ENCODE measurements around the gene IFNA13.
"Not testable (repeated sequence)": the region's sequence is repeated elsewhere in the genome, so short reads cannot be mapped to it uniquely, and the experiment has no call there.

Gene IFNA13

GRCh38 chr9:21367169-21367568 lies 688 bp downstream of the IFNA13 start:
- DNase-seq; intact Hi-C loops (cut with DNase I): not testable (repeated sequence)

DNA sequence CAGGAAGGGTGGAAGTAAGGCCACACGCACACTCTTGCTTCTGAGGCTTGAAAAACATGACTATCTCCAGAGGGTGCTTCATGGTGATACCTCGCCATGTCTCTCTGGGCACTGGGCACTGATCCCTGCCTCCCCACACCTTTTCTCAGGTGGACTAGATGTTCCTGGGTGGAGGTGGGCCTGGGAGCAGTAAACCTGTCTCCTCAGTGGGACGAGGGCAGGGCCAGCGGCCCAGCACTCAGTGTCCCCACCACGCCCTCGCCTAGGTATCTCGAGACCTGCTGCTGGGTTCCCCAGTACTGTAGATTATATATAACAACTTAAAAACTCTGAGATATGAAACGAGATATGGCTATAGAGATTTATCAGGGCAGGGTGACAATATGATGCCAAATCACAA lies 5.6 kb downstream of the IFNA13 start:
- peak in 1 of 10 donors; percentile 70 for DNase-seq
- intact Hi-C loops (cut with DNase I): no loop called here

GRCh38 chr9:21357479-21358460 lies 10.1 kb downstream of the IFNA13 start:
- intact Hi-C loops (cut with DNase I): no loop called here
- DNase-seq: no peak

DNA sequence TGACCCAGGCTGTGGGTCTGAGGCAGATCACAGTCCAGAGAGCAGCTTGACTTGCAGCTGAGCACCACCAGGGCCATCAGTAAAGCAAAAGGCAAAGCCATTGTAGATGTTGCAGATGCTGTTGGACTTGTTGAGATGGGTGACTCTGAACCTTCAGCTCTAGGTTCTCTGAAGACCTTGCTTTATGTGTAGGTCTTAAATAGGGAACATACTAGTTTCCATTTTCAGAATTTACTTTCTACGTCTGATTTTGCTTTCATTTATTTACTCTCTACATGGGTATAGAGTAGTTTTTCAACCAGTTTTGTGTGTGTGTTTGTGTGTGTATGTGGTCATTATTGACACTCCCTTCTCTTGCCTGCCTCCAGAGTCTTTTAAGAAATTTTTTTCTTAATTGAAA lies 17.1 kb downstream of the IFNA13 start, which contains the start of gene IFNA6:
Gene IFNA6, minus strand, starts transcription at position 101 of the 400 bp plus-strand sequence. Its CDS starts 0 bp downstream, at position 101.
- intact Hi-C loops (cut with DNase I): no loop called here
- DNase-seq: no peak

DNA sequence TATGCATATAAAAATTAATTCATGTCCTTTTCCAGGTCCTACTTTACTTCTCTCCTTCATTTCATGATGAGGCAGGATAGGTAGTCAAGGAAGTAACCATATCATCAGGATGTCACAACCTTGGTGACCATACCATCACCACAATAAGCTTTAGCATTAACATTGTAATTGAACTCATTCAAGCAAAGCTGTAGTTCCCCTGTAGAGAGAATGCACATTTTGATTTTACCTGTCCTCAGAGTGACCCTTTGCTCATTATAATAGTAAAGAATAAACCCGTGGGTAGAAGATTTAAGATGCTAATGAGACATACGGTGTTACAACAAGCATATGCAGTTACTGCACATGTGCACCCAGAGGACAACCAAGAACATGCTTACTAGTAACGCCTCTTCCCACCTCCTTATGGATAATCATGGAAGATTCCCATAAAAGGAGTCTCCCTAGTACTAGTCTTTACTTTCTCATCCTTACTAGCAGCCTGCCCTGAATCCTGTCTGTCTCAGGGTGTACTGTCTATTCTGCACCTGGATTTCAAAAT lies 19.4 kb downstream of the IFNA13 start:
- intact Hi-C loops (cut with DNase I): no loop called here
- DNase-seq: no peak

DNA sequence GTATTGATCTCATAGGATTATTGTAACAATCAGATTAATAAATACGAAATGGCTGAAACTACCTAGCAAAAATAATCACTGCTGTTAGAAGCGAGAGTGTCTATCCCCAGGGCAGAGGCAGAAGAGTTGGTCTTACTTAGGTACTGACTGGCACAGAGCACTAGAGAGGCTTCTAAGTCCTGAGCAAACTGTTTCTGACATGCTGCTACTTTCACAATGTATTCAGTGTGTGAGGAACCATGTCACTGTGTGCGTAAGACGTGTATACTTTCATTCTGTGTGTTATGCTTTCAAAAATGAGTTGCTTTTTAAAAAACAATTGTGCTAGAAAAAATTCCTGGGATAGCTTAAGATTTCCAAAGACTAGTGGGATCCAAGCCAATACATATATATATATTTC lies 27.1 kb downstream of the IFNA13 start:
- DNase-seq: no peak
- intact Hi-C loops (cut with DNase I): no loop called here

GRCh38 chr9:21336457-21336856 lies 31.4 kb downstream of the IFNA13 start:
- intact Hi-C loops (cut with DNase I): loop anchor here (5.0 kb wide), 1 partner anchor 466 kb away; the partner anchor contains the start of gene MTAP
- DNase-seq: no peak

- peak; percentile 86 to 99 (median 92) for DNase-seq
- intact Hi-C loops (cut with DNase I): loop anchor here (5.0 kb wide), 1 partner anchor 467 kb away; the partner anchor contains the start of gene MTAP
Observed at GRCh38 chr9:21334701-21335632, 32.9 kb downstream of the IFNA13 start, which contains the start of gene KLHL9. TSS of gene KLHL9 (minus strand) at chr9:21335404. CDS start at chr9:21334859, 545 bp downstream.

DNA sequence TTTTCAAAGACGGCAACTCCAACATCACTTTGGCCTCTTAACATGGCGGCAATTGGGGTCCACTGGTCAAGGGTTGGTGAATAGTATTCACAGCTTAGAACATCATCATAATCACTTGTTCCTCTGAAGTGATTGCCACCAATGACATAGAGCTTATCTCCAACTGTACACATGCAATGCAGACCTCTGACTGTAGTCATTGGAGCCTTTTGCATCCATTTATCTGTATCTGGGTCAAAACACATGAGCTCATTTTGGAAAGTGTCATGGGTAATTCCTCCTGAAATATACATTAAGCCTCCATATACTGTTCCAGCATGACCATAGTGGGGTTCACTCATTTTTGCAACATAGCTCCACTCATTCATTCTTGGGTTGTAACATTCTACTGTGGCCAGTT lies 34.6 kb downstream of the IFNA13 start:
- intact Hi-C loops (cut with DNase I): no loop called here
- DNase-seq: no peak

GRCh38 chr9:21331676-21332402 lies 36.0 kb downstream of the IFNA13 start:
- DNase-seq: no peak
- intact Hi-C loops (cut with DNase I): no loop called here

- intact Hi-C loops (cut with DNase I): loop anchor here (1.0 to 10.0 kb wide), 4 partner anchors 70 to 458 kb away; no protein-coding TSS in a partner anchor
- no peak for DNase-seq
Observed at GRCh38 chr9:21326526-21327139, 41.2 kb downstream of the IFNA13 start.

GRCh38 chr9:21324047-21324446 lies 43.8 kb downstream of the IFNA13 start:
- DNase-seq: no peak
- intact Hi-C loops (cut with DNase I): loop anchor here (10.0 kb wide), 1 partner anchor 461 kb away; no protein-coding TSS in a partner anchor

DNA sequence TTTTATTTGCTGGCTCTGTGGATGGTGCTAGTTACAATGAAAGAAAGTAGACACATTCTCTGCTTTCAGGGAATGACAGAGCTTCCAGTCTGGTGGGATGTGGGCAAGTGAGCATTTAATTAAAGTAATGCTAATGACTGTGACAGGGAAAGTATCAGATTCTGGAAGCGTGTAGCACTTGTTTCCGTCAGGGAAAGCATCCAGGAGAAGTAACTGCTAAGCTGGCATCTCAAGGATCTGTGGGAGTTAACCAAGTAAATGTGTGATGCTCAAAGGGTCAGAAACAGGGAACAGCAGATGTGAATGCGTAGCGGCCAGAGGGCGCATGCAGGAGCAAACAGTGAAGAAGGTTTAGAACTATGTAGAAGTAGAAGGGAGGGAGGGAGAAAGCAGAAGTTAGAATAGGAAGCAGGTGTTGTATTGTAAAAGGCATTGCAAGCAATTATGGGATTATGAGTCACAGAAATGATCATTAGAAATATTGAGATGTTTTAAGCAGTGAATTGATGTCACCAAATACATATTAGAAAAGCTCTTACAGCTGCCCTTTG lies 44.9 kb downstream of the IFNA13 start:
- intact Hi-C loops (cut with DNase I): loop anchor here (10.0 kb wide), 1 partner anchor 462 kb away; no protein-coding TSS in a partner anchor
- DNase-seq: peak in 1 of 10 donors; percentile 53

GRCh38 chr9:21320465-21320864 lies 47.4 kb downstream of the IFNA13 start:
- no peak for DNase-seq
- intact Hi-C loops (cut with DNase I): loop anchor here (10.0 kb wide), 1 partner anchor 464 kb away; no protein-coding TSS in a partner anchor

- intact Hi-C loops (cut with DNase I): loop anchor here (5.0 kb wide), 2 partner anchors 139 to 484 kb away; partner anchors contain the start of gene MTAP
- peak in 6 of 10 donors; percentile 27 to 71 (median 44) for DNase-seq
Observed at GRCh38 chr9:21317956-21318923, 49.6 kb downstream of the IFNA13 start.
